HG03175 (cell line): ENCODE data around the gene APOBEC3F.
"Not testable (repeated sequence)": the region's sequence is repeated elsewhere in the genome, so short reads cannot be mapped to it uniquely, and the experiment has no call there.

Source experiments
- ATAC-seq: cut with Tn5 transposase; IDR thresholded peaks from one replicate; pipeline ENCODE4 v1.9.1; 2021; ENCODE audit warnings: mild to moderate bottlenecking, moderate library complexity; ENCODE audit not compliant: unreplicated experiment

The APOBEC3F gene

GRCh38 chr22:39026509-39027150 lies 14.0 kb upstream of the APOBEC3F start:
- no peak for ATAC-seq

GRCh38 chr22:39027717-39028116 lies 12.9 kb upstream of the APOBEC3F start:
- no peak for ATAC-seq

GRCh38 chr22:39028281-39028680 lies 12.4 kb upstream of the APOBEC3F start:
- ATAC-seq: no peak

GRCh38 chr22:39029227-39029626 lies 11.4 kb upstream of the APOBEC3F start:
- no peak for ATAC-seq

- ATAC-seq: no peak
Measured at GRCh38 chr22:39030705-39031104, 10.0 kb upstream of the APOBEC3F start.

GRCh38 chr22:39031434-39032295 lies 9.0 kb upstream of the APOBEC3F start:
- not testable (repeated sequence) for ATAC-seq

- not testable (repeated sequence) for ATAC-seq
Measured at GRCh38 chr22:39037071-39037470, 3.6 kb upstream of the APOBEC3F start.

GRCh38 chr22:39039306-39040126 lies 1.1 kb upstream of the APOBEC3F start:
- ATAC-seq: no peak

GRCh38 chr22:39040155-39040537 lies 518 bp upstream of the APOBEC3F start:
- ATAC-seq: not testable (repeated sequence)

- no peak for ATAC-seq
Measured at GRCh38 chr22:39041908-39042307, 1.2 kb downstream of the APOBEC3F start.

- ATAC-seq: not testable (repeated sequence)
Measured at GRCh38 chr22:39043063-39043462, 2.4 kb downstream of the APOBEC3F start.

GRCh38 chr22:39045136-39045535 lies 4.5 kb downstream of the APOBEC3F start:
- ATAC-seq: not testable (repeated sequence)

GRCh38 chr22:39049486-39049885 lies 8.8 kb downstream of the APOBEC3F start:
- ATAC-seq: not testable (repeated sequence)

- ATAC-seq: not testable (repeated sequence)
Measured at GRCh38 chr22:39051844-39052495, 11.3 kb downstream of the APOBEC3F start.

GRCh38 chr22:39055658-39056057 lies 15.0 kb downstream of the APOBEC3F start:
- no peak for ATAC-seq

- ATAC-seq: not testable (repeated sequence)
Measured at GRCh38 chr22:39061290-39061689, 20.6 kb downstream of the APOBEC3F start.

GRCh38 chr22:39061951-39062350 lies 21.3 kb downstream of the APOBEC3F start:
- not testable (repeated sequence) for ATAC-seq

- peak; percentile 49 for ATAC-seq
Measured at GRCh38 chr22:39063904-39064303, 23.2 kb downstream of the APOBEC3F start.

GRCh38 chr22:39066442-39067276 lies 26.0 kb downstream of the APOBEC3F start:
- ATAC-seq: not testable (repeated sequence)
